ENCODE measurements around the gene CEP68.
"Not testable (repeated sequence)": the region's sequence is repeated elsewhere in the genome, so short reads cannot be mapped to it uniquely, and the experiment has no call there.

CEP68 gene

DNA sequence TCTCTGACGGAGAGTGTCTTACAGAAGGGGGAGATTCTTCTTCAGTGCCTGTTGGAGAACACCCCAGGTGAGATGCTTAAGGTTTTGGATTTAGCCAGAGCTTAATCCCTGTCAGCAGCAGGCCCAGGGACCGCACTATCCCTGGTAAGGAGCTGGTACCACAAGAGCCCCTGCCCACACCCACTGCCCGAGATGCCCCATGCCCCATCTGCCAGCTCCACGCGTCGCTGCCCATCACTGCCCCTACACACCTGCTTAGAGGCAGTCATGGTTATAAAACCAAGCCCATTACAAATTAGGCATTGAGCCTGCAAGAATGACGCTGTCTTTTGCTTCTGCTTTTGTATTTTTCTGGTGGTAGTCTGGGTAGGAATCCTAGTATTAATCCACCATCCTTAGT is 21.7 kb downstream of the CEP68 start:
- DNase-seq (ENCODE audit: low read depth, low spot score), result no peak

DNA sequence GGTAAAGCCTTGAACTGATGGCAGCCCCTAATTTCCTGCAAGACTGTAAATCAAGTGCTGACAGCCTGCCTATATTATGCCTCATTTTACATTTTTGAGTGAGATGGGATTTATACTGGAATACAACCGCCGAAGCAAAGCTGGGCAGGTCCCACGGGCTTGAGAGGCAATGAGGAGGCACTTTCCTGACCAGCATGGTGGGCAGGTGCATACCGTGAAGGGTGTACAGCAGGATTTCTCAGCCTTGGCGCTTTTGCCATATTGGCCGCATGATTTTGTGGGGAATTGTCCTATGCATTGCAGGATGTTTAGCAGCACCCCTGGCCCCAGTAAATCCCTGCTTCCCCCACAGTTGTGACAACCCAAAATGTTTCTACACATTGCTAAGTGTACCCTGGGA is 22.8 kb downstream of the CEP68 start:
- DNase-seq (ENCODE audit: low read depth, low spot score), result no peak

DNA sequence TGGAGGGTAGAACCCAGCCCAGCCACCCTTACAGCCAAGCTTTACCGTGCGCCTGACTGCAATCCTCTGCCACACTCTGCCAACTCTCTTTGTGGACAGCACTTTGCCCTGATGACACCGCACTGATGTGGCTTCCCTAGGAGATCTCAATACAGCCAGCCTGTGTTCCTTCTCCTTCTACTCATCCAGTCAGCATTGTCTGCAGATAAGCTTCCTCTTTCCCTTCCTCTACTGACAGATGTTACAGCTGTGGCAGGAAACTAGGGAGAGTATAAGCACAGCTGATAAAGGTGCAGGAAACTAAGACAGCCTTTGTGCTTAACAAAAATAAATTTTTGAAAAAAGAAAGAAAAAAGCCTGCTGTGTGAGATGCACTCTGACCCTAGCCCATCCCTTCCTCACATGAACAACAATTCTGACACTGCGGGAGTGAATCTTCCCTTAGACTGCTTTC is 25.0 kb downstream of the CEP68 start:
- DNase-seq (ENCODE audit: low read depth, low spot score), result no peak

DNA sequence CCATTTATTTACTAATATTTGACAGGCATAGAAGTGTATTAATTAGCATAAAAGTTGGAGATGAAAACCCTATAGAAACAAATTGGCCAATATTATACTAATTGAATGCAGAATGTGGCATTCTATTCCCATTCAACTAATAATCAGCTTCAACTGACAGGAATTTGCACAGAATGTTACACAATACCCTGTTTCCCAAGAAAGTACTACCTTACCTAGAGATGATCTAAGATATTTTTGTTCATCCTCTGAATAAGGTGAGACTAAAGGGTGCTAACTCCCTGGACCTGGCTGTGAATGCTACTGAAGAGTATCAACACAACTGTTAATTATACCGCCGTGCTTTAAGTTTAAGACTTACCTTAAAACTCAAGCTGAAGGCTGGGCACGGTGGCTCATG is 28.9 kb downstream of the CEP68 start:
- DNase-seq (ENCODE audit: low read depth, low spot score), result no peak

DNA sequence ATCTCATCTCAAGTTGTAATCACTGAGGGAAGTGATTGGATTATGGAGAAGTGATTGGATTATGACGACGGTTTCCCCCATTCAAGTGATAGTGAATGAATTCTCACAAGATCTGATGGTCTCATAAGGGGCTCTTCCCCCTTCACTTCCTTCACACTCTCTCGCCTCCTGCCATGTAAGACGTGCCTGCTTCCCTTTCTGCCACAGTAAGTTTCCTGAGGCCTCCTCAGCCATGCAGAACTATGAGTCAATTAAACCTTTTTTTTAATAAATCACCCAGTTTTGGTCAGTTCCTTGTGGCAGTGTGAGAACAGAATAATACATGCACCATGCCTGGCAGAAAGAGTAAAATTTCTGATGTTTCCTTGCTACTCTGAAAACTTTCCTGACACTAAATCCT is 36.6 kb downstream of the CEP68 start:
- DNase-seq (ENCODE audit: low read depth, low spot score), result no peak

DNA sequence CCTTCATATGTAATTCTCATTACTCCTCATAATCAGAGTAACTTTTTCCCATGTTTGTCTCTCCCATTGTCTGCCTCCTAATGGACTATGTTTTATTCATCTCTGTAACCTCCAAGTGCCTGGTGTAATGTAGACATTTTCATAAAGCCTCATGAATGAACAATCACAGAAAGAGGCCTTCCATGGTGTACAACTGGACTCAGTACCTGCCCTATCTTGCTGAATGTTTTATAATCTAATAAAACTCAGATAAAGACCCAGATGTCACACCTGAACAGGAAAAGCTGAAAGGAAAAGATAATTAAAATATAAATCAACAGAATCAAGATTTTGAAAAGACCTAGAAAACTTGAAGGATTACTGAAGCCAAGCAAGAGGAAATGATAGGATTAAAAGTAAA is 37.0 kb downstream of the CEP68 start:
- DNase-seq (ENCODE audit: low read depth, low spot score), result no peak

DNA sequence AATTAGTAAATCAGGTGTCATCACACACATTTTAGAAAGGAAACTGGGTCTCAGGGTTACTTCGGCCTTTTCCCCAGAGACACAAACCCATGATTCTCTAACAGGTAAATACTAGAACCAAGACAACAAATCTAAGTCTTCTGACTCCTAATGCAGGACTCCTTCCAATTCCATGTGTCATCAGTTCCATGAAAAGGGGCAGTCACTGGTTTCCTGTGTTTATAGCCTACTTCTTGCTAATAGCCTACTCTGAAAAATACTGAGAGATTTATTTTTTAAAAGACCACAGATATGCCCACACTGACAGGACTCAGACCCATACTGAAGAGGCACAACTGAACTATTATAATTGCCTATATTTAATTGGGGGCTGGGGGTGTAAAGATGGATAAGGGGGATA is 40.7 kb downstream of the CEP68 start:
- DNase-seq (ENCODE audit: low read depth, low spot score), result no peak

DNA sequence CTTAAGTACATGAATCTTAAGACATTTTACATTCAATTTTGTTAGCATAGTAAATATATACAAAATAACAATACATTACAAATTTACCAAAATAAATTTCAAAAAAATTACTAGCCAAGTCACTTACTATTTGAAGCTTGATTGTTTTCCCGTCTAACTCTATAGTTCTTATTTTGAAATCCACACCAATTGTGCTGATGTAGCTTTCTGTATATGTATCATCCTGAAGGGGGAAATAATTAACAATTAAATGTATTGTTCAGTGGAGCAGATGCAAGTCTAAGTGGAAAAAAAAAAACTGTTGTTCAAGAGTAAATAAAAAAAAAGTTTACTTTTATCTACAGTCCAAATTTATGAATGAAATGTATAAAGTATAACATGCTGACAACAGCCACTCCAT is 41.6 kb downstream of the CEP68 start:
- DNase-seq (ENCODE audit: low read depth, low spot score), result no peak

DNA sequence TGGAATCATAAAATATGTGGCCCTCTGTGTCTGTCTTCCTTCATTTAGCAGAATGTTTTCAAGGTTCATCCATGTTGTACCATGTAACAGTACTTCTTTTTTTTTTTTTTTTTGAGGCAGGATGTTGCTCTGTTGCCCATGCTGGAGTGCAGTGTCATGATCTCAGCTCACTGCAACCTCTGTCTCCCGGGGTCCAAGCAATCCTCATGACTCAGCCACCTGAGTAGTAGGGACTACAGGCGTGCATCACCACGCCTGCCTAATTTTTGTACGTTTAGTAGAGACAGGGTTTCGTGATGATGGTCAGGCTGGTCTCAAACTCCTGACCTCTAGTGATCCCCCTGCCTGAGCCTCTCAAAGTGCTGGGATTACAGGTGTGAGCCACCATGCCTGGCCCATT is 42.5 kb downstream of the CEP68 start:
- no peak for DNase-seq (ENCODE audit: low read depth, low spot score)

DNA sequence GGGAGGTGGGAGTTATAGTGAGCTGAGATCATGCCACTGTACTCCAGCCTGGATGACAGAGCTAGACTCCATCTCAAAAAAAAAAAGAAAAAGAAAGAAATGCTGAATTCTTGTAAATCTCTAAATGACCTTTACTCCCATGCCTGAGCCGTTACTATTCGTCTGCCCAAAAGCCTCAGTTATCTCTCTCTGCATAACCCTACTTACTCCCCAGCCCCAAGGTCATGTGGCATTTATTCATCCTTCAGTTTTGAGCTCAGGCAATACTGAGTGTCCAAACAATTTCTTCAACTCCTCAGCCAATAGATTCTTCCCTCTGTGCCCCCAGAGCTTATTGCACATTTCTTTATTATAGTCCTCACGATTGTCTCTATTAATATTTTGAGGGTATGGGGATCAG is 44.9 kb downstream of the CEP68 start:
- DNase-seq (ENCODE audit: low read depth, low spot score), result no peak

DNA sequence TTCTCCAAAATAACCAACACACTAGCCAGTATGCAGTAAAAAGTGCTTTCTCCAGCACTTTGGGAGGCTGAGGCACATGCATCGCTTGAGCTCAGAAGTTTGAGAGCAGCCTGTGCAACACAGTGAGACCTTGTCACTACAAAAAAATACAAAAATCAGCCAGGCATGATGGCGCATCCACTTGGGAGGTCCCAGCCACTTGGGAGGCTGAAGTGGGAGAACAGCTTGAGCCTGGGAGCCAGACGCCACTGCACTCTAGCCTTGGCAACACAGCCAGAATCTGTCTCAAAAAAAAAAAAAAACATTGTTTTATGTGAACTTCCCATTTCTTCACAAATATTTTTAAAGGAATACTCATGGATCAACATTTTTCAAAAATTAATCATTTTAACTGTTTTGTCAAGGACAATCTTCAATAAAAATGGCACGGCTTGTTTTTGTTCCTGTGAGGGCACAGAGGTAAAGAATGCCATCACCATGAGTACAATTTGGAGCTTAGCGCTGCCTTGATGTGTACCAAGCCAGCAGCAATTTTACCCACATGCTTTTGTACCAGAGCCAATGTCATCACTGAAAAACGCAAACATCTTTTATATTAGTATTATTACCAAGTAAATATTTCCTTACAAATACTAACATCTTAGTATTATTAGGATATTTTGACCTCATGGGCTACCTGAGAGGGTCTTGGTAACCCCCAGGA is 46.9 kb downstream of the CEP68 start:
- no peak for DNase-seq (ENCODE audit: low read depth, low spot score)

DNA sequence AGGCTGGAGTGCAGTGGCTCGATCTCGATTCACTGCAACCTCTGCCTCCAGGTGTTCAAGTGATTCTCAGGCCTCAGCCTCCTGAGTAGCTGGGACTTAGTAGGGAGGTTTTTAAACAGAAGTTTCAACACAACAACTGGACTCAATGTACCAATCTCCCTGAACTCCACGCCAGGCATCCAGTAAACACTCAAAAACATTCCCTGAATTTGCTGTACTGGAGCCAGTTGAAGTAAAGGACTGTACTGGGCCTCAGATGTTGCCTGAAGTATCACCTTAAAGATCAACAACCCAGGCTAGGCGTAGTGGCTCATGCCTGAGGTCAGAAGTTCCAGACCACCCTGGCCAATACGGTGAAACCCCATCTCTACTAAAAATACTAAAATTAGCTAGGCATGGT is 51.3 kb downstream of the CEP68 start:
- DNase-seq (ENCODE audit: low read depth, low spot score), result no peak

DNA sequence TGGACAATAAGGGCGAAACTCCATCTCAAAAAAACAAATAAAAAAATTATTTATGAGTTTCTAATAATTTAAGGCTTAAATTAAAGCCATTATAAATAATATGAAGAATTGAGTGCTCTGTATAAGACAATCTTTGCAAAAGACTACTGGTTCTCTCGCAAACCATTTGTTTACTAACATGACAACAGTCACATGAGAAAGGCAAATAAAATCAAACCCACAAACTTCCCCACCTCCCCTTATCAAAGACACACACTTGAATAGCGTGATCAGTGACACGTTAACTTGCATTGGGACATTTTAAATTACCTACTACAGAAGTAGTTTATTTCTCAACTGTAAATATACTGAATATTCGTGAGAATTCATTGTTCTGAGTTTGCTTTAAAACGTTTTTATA is 52.6 kb downstream of the CEP68 start:
- no peak for DNase-seq (ENCODE audit: low read depth, low spot score)

DNA sequence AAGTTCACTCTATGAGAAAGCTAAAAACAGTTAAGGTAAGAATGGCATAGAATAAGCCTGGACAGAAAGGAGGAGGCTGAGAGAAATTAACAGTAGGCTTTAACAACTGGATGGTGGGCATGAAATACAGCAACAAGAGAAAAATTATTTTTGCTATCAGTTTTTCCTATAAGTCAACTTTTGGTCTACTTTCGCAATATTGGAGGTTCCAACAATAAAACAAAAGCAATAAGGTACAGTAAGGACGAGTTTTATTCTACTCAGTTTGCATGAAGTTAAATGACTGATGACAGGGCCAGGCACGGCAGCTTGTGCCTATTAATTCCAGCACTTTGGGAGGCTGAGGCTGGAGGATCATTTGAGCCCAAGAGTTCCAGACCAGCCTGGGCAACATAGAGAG is 56.4 kb downstream of the CEP68 start:
- no peak for DNase-seq (ENCODE audit: low read depth, low spot score)

DNA sequence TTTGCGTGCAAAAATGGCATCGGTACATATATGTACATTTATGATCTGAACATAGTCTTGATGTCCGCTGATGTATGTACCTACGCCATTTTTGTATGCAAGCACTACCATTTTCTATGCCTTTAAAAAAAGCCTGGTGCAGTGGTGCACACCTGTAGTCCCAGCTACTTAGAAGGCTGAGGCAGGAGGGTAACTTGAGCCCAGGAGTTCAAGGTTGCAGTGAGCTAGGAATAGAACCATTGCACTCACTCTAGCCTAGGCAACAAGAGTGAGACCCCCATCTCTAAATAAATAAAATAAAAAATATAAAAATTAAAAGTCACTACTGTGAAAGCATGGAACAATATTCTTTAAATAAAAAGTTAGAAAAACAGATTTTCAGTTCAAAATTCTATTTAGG is 57.0 kb downstream of the CEP68 start:
- no peak for DNase-seq (ENCODE audit: low read depth, low spot score)

DNA sequence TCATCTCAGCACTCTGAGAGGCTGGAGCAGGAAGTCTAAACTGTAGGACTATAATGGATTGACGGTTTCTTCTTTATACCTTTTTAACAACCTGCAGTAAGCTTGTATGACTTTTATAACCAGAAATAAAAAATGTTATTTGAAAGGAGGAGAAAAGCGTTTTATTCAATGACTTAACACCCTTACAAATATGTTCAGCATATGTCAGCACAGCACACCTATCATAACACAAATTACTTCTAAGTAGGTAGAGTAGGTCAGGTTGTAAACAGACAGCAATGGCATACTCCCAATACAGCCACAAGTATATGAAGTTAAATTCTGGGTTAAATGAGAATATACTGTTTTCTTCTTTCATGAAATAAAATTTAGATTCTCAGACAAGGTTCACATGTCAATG is 57.6 kb downstream of the CEP68 start:
- DNase-seq (ENCODE audit: low read depth, low spot score), result no peak

DNA sequence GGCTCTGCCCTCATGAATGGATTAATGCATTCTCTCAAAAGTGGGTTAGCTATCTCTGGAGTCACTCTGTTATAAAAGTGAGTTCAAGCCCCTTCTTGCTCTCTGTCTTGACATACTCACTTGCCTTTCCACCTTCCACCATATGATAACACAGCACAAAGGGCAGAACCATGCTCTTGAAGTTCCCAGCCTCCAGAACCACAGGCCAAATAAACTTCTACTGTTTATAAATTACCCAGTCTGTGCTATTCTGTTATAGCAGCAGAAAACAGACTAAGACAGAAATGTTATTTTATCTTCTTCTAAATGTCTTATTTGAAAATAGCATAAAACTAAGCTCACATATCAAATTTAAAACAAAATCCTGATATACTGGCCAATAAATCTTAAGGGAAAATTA is 58.7 kb downstream of the CEP68 start:
- DNase-seq (ENCODE audit: low read depth, low spot score), result no peak

DNA sequence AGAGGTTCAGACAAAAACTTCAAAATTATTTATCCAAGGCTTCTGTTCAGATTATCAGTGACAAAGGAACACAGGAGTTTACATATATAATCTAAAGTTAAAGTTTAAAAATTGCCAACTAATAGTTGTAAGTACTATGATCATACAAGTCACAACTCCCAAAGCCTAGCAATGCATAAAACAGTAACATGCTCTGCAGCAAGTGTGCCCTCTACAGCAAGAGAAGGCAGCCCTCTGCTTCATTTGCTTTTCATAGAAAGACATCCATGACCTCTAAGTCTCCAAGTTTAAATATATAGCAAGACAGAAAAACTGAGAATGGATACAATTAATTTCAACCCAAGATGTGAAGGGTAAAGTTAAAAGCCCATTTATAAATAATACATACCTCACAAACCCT is 60.4 kb downstream of the CEP68 start:
- DNase-seq (ENCODE audit: low read depth, low spot score), result no peak

DNA sequence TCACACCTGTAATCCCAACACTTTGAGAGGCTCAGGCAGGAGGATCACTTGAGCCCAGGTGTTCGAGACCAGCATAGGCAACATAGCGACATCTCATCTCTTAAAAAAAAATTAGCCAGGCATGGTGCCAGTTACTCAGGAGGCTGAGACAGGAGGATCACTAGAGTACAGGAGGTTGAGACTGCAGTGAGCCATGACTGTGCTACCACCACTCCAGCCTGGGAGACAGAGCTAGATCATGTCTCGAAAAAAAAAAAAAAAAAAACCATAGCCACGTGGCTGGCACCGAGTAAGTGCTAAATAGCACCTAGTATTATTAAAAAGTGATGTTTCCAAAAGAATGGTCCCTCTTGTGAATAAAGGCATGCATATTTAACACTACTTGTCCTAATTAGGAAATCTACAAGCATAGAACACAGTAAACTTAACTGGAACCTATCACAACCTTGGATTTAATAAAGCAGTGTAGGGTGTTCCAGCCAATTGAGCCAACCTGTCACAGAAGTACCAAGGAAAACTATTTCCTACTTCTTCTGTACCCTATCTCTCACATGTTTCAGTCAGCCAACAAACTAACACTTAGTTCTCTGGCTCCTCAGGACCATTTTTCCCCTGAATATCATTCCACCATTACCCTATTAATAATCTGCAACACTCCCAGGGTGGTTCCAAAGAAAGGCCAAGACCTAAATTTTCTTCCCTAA is 64.9 kb downstream of the CEP68 start:
- no peak for DNase-seq (ENCODE audit: low read depth, low spot score)

DNA sequence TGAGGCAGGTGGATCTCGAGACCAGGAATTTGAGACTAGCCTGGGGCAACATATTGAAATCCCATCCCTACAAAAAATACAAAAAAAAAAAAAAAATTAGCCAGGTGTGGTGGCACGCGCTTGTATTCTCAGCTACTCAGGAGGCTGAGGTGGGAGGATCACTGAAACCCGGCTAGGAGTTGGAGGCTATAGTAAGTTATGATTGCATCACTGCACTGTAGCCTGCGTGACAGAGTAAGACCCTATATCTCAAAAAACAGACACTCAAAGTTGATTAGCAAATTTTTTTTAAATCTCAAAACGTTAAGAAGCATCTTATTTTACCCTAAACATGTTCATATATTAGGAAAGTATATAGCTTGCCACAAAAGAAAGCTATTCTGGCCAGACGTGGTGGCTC is 66.1 kb downstream of the CEP68 start:
- no peak for DNase-seq (ENCODE audit: low read depth, low spot score)

DNA sequence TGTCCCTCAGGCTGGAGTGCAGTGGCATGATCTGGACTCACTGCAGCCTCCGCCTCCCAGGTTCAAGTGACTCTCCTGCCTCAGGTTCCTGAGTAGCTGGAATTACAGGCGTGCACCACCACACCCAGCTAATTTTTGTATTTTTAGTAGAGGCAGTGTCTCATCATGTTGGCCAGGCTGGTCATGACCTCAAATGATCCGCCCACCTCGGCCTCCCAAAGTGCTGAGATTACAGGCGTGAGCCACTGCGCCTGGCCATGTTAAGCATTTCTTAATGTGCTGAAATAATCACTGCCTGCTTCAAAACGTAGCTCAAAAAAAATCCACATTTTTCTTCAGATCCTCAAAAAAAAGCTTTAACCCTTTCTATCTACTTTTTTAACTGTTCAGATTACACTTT is 69.2 kb downstream of the CEP68 start:
- not testable (repeated sequence) for DNase-seq (ENCODE audit: low read depth, low spot score)

DNA sequence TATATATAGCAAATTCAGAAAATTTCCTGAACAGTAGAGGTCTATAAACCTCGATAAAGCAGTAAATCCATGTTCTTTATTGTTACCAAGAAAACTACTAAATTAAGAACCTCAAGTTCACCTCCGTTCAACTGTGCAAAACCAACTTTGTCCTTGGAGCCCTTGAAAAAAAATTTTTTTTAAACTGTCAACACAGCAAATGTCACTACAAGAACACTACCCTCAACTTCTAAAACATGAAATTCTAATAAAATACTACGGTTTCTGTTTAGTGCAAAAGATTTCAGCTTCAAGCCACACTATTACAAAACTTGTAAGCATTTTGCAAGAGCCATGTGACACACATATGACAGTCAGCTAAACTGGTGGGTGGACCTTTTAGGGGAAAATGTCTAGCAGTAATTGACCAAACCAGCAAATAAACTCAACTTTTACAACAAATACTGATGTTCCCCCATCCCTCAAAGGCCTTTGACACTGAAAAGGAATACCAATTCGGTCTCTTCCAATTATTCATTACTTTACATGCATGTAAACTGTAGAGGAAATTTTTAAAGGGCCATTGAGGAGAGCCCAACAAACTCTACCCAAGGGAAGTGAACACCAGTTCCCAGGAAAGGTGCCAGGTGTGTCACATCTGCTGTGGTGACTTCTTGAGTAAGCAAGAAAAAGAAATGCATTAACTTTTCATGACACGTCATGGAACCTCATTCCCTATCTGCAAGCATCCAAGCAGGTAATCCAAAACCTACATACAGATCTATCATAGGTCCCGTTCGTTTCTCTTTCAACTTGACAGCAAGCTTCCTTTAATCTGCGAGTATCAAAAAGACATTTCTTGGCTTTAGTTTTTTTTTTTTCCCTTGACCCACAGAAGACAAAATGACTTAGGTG is 72.3 kb downstream of the CEP68 start:
- DNase-seq (ENCODE audit: low read depth, low spot score), result no peak
